ENCODE measurements around the gene TCEANC2.

DNA sequence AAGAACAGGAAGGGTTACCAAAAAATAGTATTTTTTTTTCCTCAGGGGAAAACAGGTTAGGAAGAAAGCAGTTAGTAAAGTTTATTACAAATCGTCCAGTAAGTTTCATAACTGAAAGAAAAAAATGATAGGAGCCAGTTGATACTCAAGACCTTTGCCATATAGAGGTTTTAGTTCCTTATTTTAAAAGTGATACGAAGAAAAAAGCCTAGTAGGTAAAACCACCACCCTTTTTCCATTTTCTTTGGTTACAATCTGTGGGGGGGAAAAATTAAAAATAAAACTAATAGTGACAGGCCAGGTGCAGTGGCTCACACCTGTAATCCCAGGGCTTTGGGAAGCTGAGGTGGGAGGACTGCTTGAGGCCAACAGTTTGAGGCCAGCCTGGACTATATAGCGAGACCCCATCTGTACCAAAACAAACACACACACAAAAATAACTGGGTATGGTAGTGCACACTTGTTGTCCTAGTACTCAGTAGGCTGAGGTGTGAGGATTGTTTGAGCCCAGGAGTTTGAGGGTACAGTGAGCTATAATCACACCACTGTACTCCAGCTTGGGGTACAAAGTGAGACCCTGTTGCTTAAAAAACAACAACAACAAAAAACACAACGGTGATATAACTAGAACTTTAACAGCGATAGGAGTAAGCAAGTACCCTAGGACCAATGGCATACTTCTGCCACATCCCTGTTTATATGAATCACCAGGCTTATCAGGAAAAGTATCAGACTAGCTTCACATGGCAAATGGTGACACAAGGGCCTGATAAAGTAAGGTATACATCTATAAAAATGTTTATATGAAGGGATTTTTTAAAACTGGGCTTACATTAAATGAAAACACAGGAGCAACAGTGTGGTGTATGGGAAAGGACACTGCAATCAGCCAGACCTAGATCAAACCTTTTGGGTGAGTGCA lies 5.8 kb upstream of the TCEANC2 start:
- TF ChIP-seq POLR2A (IDR thresholded peaks at IDR 0.05; ENCODE audit: low read depth, low read length) (no peak), CTCF (IDR thresholded peaks at IDR 0.05; ENCODE audit: extremely low read depth in 1 of 2, insufficient read depth in 1 of 2, low read depth in 1 of 2, low read length in 2 of 2) (no peak), MYC (IDR thresholded peaks at IDR 0.05; ENCODE audit: low read depth, low read length) (no peak), JUN (IDR thresholded peaks at IDR 0.05; ENCODE audit: borderline replicate concordance, insufficient read depth, insufficient read length, low read depth) (no peak)
